Cardiac fibroblast (primary cell): ENCODE data around the gene SCFD2.
"Not testable (repeated sequence)": the region's sequence is repeated elsewhere in the genome, so short reads cannot be mapped to it uniquely, and the experiment has no call there.

Experiments used
- DNase-seq, 2 donors: peaks; one replicate each; pipeline versions ENCODE4 v3.0.0 to v3.0.0-alpha.2; 2010; ENCODE audit warnings: low read depth in 2 of 2
- H3K4me3 ChIP-seq, 2 donors: replicated peaks in 1 of 2; 1 replicate in 1 of 2; 2 replicates in 1 of 2; pipeline ENCODE4 v1.5.1; 2011; ENCODE audit warnings: low read depth in 2 of 2, low read length in 2 of 2, mild to moderate bottlenecking in 2 of 2, moderate library complexity in 1 of 2
- CTCF ChIP-seq: IDR thresholded peaks from one replicate; pipeline ENCODE4 v1.5.1; 2011; ENCODE audit warnings: low read depth, mild to moderate bottlenecking, low read length, inconsistent platforms

SCFD2 gene

GRCh38 chr4:52993771-52994170 is 372.1 kb downstream of the SCFD2 start:
- H3K4me3 ChIP-seq, result no peak overlapping the region
- no peak for TF ChIP-seq CTCF
- DNase-seq, result no peak

- not testable (repeated sequence) for DNase-seq, H3K4me3 ChIP-seq
These were observed 373.3 kb downstream of the SCFD2 start for GRCh38 chr4:52992551-52992950.

- no peak for DNase-seq
- no peak for TF ChIP-seq CTCF
- no peak overlapping the region for H3K4me3 ChIP-seq
These were observed 374.4 kb downstream of the SCFD2 start for GRCh38 chr4:52991472-52991871.

- TF ChIP-seq CTCF, result no peak
- H3K4me3 ChIP-seq, result no peak overlapping the region
- no peak for DNase-seq
These were observed 375.2 kb downstream of the SCFD2 start for GRCh38 chr4:52990706-52991105.

GRCh38 chr4:52989865-52990264 is 376.0 kb downstream of the SCFD2 start:
- H3K4me3 ChIP-seq, result no peak overlapping the region
- DNase-seq, result no peak
- no peak for TF ChIP-seq CTCF

- DNase-seq, result peak in 1 of 2 donors; percentile 43
- no peak for TF ChIP-seq CTCF
These were observed 378.3 kb downstream of the SCFD2 start for GRCh38 chr4:52987392-52988056.

GRCh38 chr4:52984462-52984881 is 381.4 kb downstream of the SCFD2 start:
- H3K4me3 ChIP-seq, result no peak overlapping the region
- peak; percentile 37 to 38 for DNase-seq
- TF ChIP-seq CTCF, result no peak

More at GRCh38 chr4:52987392-52988056, 378.3 kb downstream of the SCFD2 start:
- no peak overlapping the region for H3K4me3 ChIP-seq
